ENCODE results near the gene FAM107B. TPM values are rescaled to one million over a fixed set of nuclear protein-coding genes. Genes with fewer than 3 reads are reported as not detected.

The FAM107B gene
- total RNA-seq, 1 experiment from 2014 or later, result 41.6 TPM

GRCh38 chr10:14510346-14510745 is 264.4 kb downstream of the FAM107B start:
- DNase-seq (ENCODE audit: low read depth, low spot score), result no peak
- no peaks in the 10 kb centered on the region for H3K9me2 ChIP-seq (ENCODE audit: insufficient read depth)
- no peak overlapping the region for H3K4me2 ChIP-seq (ENCODE audit: low read length)
- H3K27me3 ChIP-seq (ENCODE audit: insufficient read depth, low read length), result no peaks in the 10 kb centered on the region
- H3K9me3 ChIP-seq (ENCODE audit: control insufficient read depth in 1 of 2, insufficient read depth in 1 of 2, low read depth in 1 of 2, low read length in 2 of 2), result no peaks in the 10 kb centered on the region
- H3K9ac ChIP-seq (ENCODE audit: low read length), result no peak overlapping the region
- no peak for TF ChIP-seq CEBPB (IDR thresholded peaks at IDR 0.05; ENCODE audit: low read depth)
- no peak for TF ChIP-seq ZBTB33 (IDR thresholded peaks at IDR 0.05; ENCODE audit: extremely low read depth, insufficient replicate concordance, low read length)
- no peak for TF ChIP-seq POLR2A (IDR thresholded peaks at IDR 0.05; ENCODE audit: borderline replicate concordance, extremely low read depth, insufficient read depth, insufficient read length)
- TF ChIP-seq SRF (IDR thresholded peaks at IDR 0.05; ENCODE audit: low read depth), result no peak
- TF ChIP-seq ELF1 (IDR thresholded peaks at IDR 0.05; ENCODE audit: borderline replicate concordance, low read depth), result no peak
- TF ChIP-seq ZFX (IDR thresholded peaks at IDR 0.05), result no peak
- no peak for TF ChIP-seq EGR1 (IDR thresholded peaks at IDR 0.05; ENCODE audit: low read depth)
- no peak for TF ChIP-seq CBX3 (IDR thresholded peaks at IDR 0.05; ENCODE audit: low read depth)
- no peak for TF ChIP-seq REST (IDR thresholded peaks at IDR 0.05; ENCODE audit: low read depth)
- no peak for TF ChIP-seq FOSL1 (IDR thresholded peaks at IDR 0.05; ENCODE audit: low read depth)
- no peak for TF ChIP-seq SP1 (IDR thresholded peaks at IDR 0.05; ENCODE audit: low read depth)
- TF ChIP-seq MAX (IDR thresholded peaks at IDR 0.05), result no peak
- no peak for TF ChIP-seq CTCF (IDR thresholded peaks at IDR 0.05 in 2 of 3, conservative IDR thresholded peaks at IDR 0.05 in 1 of 3; ENCODE audit: borderline replicate concordance in 1 of 3, insufficient read depth in 1 of 3, low read depth in 2 of 3, low read length in 2 of 3)
- no peaks in the 10 kb centered on the region for H3K4me1 ChIP-seq (ENCODE audit: control insufficient read depth in 1 of 2, insufficient read depth in 2 of 2, low read length in 2 of 2)
- CTCF ChIA-PET, result no interaction called here
- H3K4me3 ChIP-seq (replicated peaks in 1 of 2; ENCODE audit: low read depth in 1 of 2, low read length in 2 of 2), result no peak overlapping the region
- no peak overlapping the region for H3K27ac ChIP-seq (ENCODE audit: low read depth, low read length)
- H3K36me3 ChIP-seq (ENCODE audit: control insufficient read depth in 1 of 2, insufficient read depth in 2 of 2, low read length in 2 of 2), result no peaks in the 10 kb centered on the region
- no peak for ATAC-seq
- POLR2A ChIA-PET, result no interaction called here
- intact Hi-C loops (cut with micrococcal nuclease), result no loop called here
- no TSS peak for BruUV-seq (replicated peaks)
- no peaks in the 10 kb centered on the region for H4K20me1 ChIP-seq (ENCODE audit: insufficient read depth)
- H3K79me2 ChIP-seq (ENCODE audit: insufficient read depth, low read length), result no peaks in the 10 kb centered on the region
- RAD21 ChIA-PET (ENCODE audit: low non-redundant PET in 1 of 2, low total read pairs in 2 of 2, uncharacterized antibody in 2 of 2, unreplicated experiment in 2 of 2), result no interaction called here
- no peak overlapping the region for H2AFZ ChIP-seq (ENCODE audit: low read depth, low read length, poor library complexity, severe bottlenecking)
